D721Med (cell line): Measurements from ENCODE around the gene SLC44A1.

Experiments used
- DNase-seq: peaks from one replicate; pipeline ENCODE4 v3.0.0; 2011; ENCODE audit warnings: low spot score; ENCODE audit not compliant: insufficient read length
- FAIRE-seq: peaks from 2 replicates; lab custom pipeline; 2011; peaks lifted over from hg19 to GRCh38; lab: Jason Lieb, UNC
- CTCF ChIP-seq: IDR thresholded peaks from 2 replicates; pipeline ENCODE4 v1.5.1; 2012; ENCODE audit warnings: mild to moderate bottlenecking, control low read depth; ENCODE audit not compliant: insufficient read depth; ENCODE audit errors: missing control alignments

Gene SLC44A1

GRCh38 chr9:105447386-105447813, 202.9 kb downstream of the SLC44A1 start:
- DNase-seq (no peak), FAIRE-seq (no peak)
- no peak for TF ChIP-seq CTCF

- peak; percentile 31 for TF ChIP-seq CTCF
- FAIRE-seq = no peak
- peak; percentile 46 for DNase-seq
These were observed 203.7 kb downstream of the SLC44A1 start, which contains the start of gene FSD1L for GRCh38 chr9:105447814-105448812. Gene FSD1L (plus strand): TSS chr9:105448034. CDS start chr9:105448221, 187 bp downstream.

- no peak for FAIRE-seq
- no peak for TF ChIP-seq CTCF
- DNase-seq = no peak
These were observed 204.6 kb downstream of the SLC44A1 start for GRCh38 chr9:105449081-105449480.

GRCh38 chr9:105452185-105452584, 207.7 kb downstream of the SLC44A1 start:
- DNase-seq (no peak), FAIRE-seq (no peak)
- no peak for TF ChIP-seq CTCF

GRCh38 chr9:105455836-105456475, 211.5 kb downstream of the SLC44A1 start:
- FAIRE-seq (no peak), DNase-seq (no peak)
- TF ChIP-seq CTCF = no peak

- TF ChIP-seq CTCF = no peak
- DNase-seq (no peak), FAIRE-seq (no peak)
These were observed 213.3 kb downstream of the SLC44A1 start for GRCh38 chr9:105457560-105458294.
